ENCODE measurements around the gene PATJ.
"Not testable (repeated sequence)": the region's sequence is repeated elsewhere in the genome, so short reads cannot be mapped to it uniquely, and the experiment has no call there.

The PATJ gene

GRCh38 chr1:62218604-62219003 lies 476.3 kb downstream of the PATJ start:
- Histone ChIP-seq H3K27ac (ENCODE audit: extremely low read depth, low read depth, low read length) (no peak overlapping the region), H3K4me3 (ENCODE audit: low read depth, low read length) (no peak overlapping the region), H3K9me3 (ENCODE audit: control insufficient read depth, insufficient read depth, low read depth, low read length) (no peaks in the 10 kb centered on the region), H3K36me3 (ENCODE audit: control insufficient read depth in 2 of 2, insufficient read depth in 1 of 2, low read length in 2 of 2) (no peaks in the 10 kb centered on the region), H3K4me1 (ENCODE audit: control insufficient read depth, insufficient read depth, low read length) (no peaks in the 10 kb centered on the region)
- ChIA-PET CTCF (interaction anchor here (1.0 kb wide), 1 partner anchor 83 kb away, joined by 3 read pairs; no protein-coding TSS in a partner anchor), POLR2A (no interaction called here)
- TF ChIP-seq ZNF561 (tag by site-specific recombination; IDR thresholded peaks at IDR 0.05; ENCODE audit: borderline replicate concordance): no peak
- no peak for TF ChIP-seq ZFP3 (tag by site-specific recombination; IDR thresholded peaks at IDR 0.05; ENCODE audit: low read depth)
- no peak for TF ChIP-seq ZNF48 (tag by site-specific recombination; IDR thresholded peaks at IDR 0.05)
- TF ChIP-seq ZFHX2 (tag by site-specific recombination; conservative IDR thresholded peaks at IDR 0.05): no peak
- TF ChIP-seq YY2 (tag by site-specific recombination; IDR thresholded peaks at IDR 0.05): no peak
- TF ChIP-seq ZSCAN16 (tag by site-specific recombination; IDR thresholded peaks at IDR 0.05): no peak
- no peak for TF ChIP-seq ZSCAN5A (tag by site-specific recombination; IDR thresholded peaks at IDR 0.05)

- H3K9me3 ChIP-seq (ENCODE audit: control insufficient read depth, insufficient read depth, low read depth, low read length); H3K4me3 ChIP-seq (ENCODE audit: low read depth, low read length); POLR2A ChIA-PET; CTCF ChIA-PET; H3K36me3 ChIP-seq (ENCODE audit: control insufficient read depth in 2 of 2, insufficient read depth in 1 of 2, low read length in 2 of 2); H3K27ac ChIP-seq (ENCODE audit: extremely low read depth, low read depth, low read length); H3K4me1 ChIP-seq (ENCODE audit: control insufficient read depth, insufficient read depth, low read length): not testable (repeated sequence)
Observed at GRCh38 chr1:62220456-62220855, 478.2 kb downstream of the PATJ start.

GRCh38 chr1:62221171-62221570 lies 478.9 kb downstream of the PATJ start:
- no peaks in the 10 kb centered on the region for H3K36me3 ChIP-seq (ENCODE audit: control insufficient read depth in 2 of 2, insufficient read depth in 1 of 2, low read length in 2 of 2)
- TF ChIP-seq ZNF391 (tag by site-specific recombination; IDR thresholded peaks at IDR 0.05; ENCODE audit: borderline replicate concordance, low read depth) (no peak), ZNF785 (tag by site-specific recombination; IDR thresholded peaks at IDR 0.05) (no peak), ZNF843 (tag by site-specific recombination; IDR thresholded peaks at IDR 0.05) (no peak), ZNF248 (tag by site-specific recombination; IDR thresholded peaks at IDR 0.05) (no peak), ZNF112 (tag by site-specific recombination; IDR thresholded peaks at IDR 0.05) (no peak), ZNF518A (tag by site-specific recombination; conservative IDR thresholded peaks at IDR 0.05; ENCODE audit: low read depth) (no peak), ZNF660 (tag by site-specific recombination; IDR thresholded peaks at IDR 0.05) (no peak), ZNF211 (tag by site-specific recombination; IDR thresholded peaks at IDR 0.05; ENCODE audit: low read depth) (no peak), ZNF48 (tag by site-specific recombination; IDR thresholded peaks at IDR 0.05) (no peak), ZNF214 (tag by site-specific recombination; IDR thresholded peaks at IDR 0.05; ENCODE audit: borderline replicate concordance) (no peak)
- no peak overlapping the region for H3K4me3 ChIP-seq (ENCODE audit: low read depth, low read length)
- no peak overlapping the region for H3K27ac ChIP-seq (ENCODE audit: extremely low read depth, low read depth, low read length)
- no peaks in the 10 kb centered on the region for H3K4me1 ChIP-seq (ENCODE audit: control insufficient read depth, insufficient read depth, low read length)
- CTCF ChIA-PET: no interaction called here
- H3K9me3 ChIP-seq (ENCODE audit: control insufficient read depth, insufficient read depth, low read depth, low read length): no peaks in the 10 kb centered on the region
- POLR2A ChIA-PET: interaction anchor here (0.7 kb wide), 1 partner anchor 1205 kb away, joined by 3 read pairs; no protein-coding TSS in a partner anchor
